HepG2 (cell line): Measurements from ENCODE around the gene SOCS3. TPM values are rescaled to one million over a fixed set of nuclear protein-coding genes. Genes with fewer than 3 reads are reported as not detected.
A peak's percentile ranks its signal among the peaks of the same experiment; 100 is the strongest.

ENCODE experiments used
- E2F1 ChIP-seq: sonication (generic); formaldehyde crosslinking; IDR thresholded peaks from 2 replicates; pipeline ENCODE4 v1.5.0; 2020; ENCODE audit warnings: missing genetic modification reagents
- ETV5 ChIP-seq: IDR thresholded peaks from 2 replicates; pipeline ENCODE4 v1.6.1; 2018; ENCODE audit warnings: missing biosample characterization, missing genetic modification reagents, inconsistent platforms, borderline replicate concordance
- JARID2 ChIP-seq: sonication (generic); formaldehyde crosslinking; IDR thresholded peaks from 2 replicates; pipeline ENCODE4 v1.8.1; 2023; ENCODE audit warnings: missing genetic modification reagents, inconsistent platforms; ENCODE audit not compliant: insufficient replicate concordance
- MAZ ChIP-seq, 2 experiments: sonication (generic) in 1 of 2; formaldehyde crosslinking in 1 of 2; IDR thresholded peaks; 2 replicates each; pipeline versions ENCODE4 v1.5.0 to v1.6.1; 2012 to 2020; ENCODE audit warnings: low read depth in 2 of 2, mild to moderate bottlenecking in 2 of 2, borderline replicate concordance in 1 of 2, improper control_type of control experiment in 1 of 2, low read length in 1 of 2, missing genetic modification reagents in 1 of 2, moderate library complexity in 1 of 2
- MBD4 ChIP-seq: IDR thresholded peaks from 2 replicates; pipeline ENCODE4 v1.6.1; 2012; ENCODE audit warnings: low read length, inconsistent platforms, borderline replicate concordance
- MXD1 ChIP-seq: sonication (generic); formaldehyde crosslinking; IDR thresholded peaks from 2 replicates; pipeline ENCODE4 v1.4.0; 2020; ENCODE audit warnings: mild to moderate bottlenecking, missing genetic modification reagents
- NFKBIZ ChIP-seq: IDR thresholded peaks from 2 replicates; pipeline ENCODE4 v1.6.1; 2018; ENCODE audit warnings: missing genetic modification reagents, missing compliant biosample characterization
- POLR2AphosphoS5 ChIP-seq: IDR thresholded peaks from 2 replicates; pipeline ENCODE4 v1.6.1; 2012; ENCODE audit warnings: low read depth, low read length
- RARG ChIP-seq: sonication (generic); formaldehyde crosslinking; IDR thresholded peaks from 2 replicates; pipeline ENCODE4 v1.4.0; 2020; ENCODE audit warnings: low read depth, mild to moderate bottlenecking, missing genetic modification reagents
- RBAK ChIP-seq: sonication (generic); formaldehyde crosslinking; IDR thresholded peaks from 2 replicates; pipeline ENCODE4 v1.5.1; 2020; ENCODE audit warnings: mild to moderate bottlenecking, missing genetic modification reagents
- SETDB1 ChIP-seq: sonication (generic); formaldehyde crosslinking; IDR thresholded peaks from 2 replicates; pipeline ENCODE4 v1.5.1; 2020; ENCODE audit warnings: missing genetic modification reagents, mild to moderate bottlenecking, borderline replicate concordance
- SNAPC4 ChIP-seq: sonication (generic); formaldehyde crosslinking; IDR thresholded peaks from 2 replicates; pipeline ENCODE4 v1.4.0; 2020; ENCODE audit warnings: mild to moderate bottlenecking, missing genetic modification reagents
- ZBTB26 ChIP-seq: IDR thresholded peaks from 2 replicates; pipeline ENCODE4 v1.6.1; 2016; ENCODE audit warnings: missing compliant biosample characterization, missing genetic modification reagents, borderline replicate concordance
- ZMAT5 ChIP-seq: sonication (generic); formaldehyde crosslinking; IDR thresholded peaks from 2 replicates; pipeline ENCODE4 v1.5.0; 2020; ENCODE audit warnings: mild to moderate bottlenecking, low read depth, missing genetic modification reagents, borderline replicate concordance
- ZMYM3 ChIP-seq: sonication (generic); formaldehyde crosslinking; IDR thresholded peaks from 2 replicates; pipeline ENCODE4 v1.5.1; 2020; ENCODE audit warnings: mild to moderate bottlenecking, missing genetic modification reagents
- ZSCAN29 ChIP-seq: sonication (generic); formaldehyde crosslinking; conservative IDR thresholded peaks from 2 replicates; pipeline ENCODE4 v1.4.0; 2020; ENCODE audit warnings: mild to moderate bottlenecking, missing genetic modification reagents
- polyA plus RNA-seq, 8 experiments: library from polyadenylated mRNA; depleted of rRNA in 3 of 8; stranded (reverse) in 7 of 8; unstranded in 1 of 8; fragments of >200 nt; fragmentation: Illumina TruSeq in 4 of 8; extraction: Trizol in 4 of 8; gene quantifications; 2 replicates each; pipeline versions ENCODE4 v1.2.1 to v1.2.3, GENCODE V29; 2011 to 2016; ENCODE audit warnings: low read depth in 4 of 8, missing spikeins in 1 of 8, mixed read lengths in 1 of 8; ENCODE audit not compliant: insufficient read depth in 1 of 8
- total RNA-seq, 5 experiments: library from RNA; depleted of rRNA; stranded (reverse); fragments of >200 nt; fragmentation: Illumina TruSeq; extraction: Trizol; gene quantifications; 2 replicates each; pipeline ENCODE4 v1.2.3, GENCODE V29; 2016; ENCODE audit warnings: low read depth in 1 of 5
- TF ChIP-seq, protein P1 (sequence below): sonication (generic); formaldehyde crosslinking; IDR thresholded peaks from 2 replicates; pipeline ENCODE4 v1.8.0; 2022; ENCODE audit warnings: mild to moderate bottlenecking, missing genetic modification reagents, borderline replicate concordance

SOCS3 gene
- total and polyA plus RNA-seq, 2 of the 13 experiments (the other 11 are each of a cell fraction or from before 2014, with no cell fraction given): 0.77 to 2.4 TPM

GRCh38 chr17:78378225-78379130 lies 18.6 kb upstream of the SOCS3 start, which contains the start of gene PGS1 (continued):
- TF ChIP-seq, protein P1, sequence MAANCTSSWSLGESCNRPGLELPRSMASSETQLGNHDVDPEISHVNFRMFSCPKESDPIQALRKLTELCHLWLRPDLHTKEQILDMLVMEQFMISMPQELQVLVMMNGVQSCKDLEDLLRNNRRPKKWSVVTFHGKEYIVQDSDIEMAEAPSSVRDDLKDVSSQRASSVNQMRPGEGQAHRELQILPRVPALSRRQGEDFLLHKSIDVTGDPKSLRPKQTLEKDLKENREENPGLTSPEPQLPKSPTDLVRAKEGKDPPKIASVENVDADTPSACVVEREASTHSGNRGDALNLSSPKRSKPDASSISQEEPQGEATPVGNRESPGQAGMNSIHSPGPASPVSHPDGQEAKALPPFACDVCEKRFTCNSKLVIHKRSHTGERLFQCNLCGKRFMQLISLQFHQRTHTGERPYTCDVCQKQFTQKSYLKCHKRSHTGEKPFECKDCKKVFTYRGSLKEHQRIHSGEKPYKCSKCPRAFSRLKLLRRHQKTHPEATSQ (CRISPR knock-in tag): peak; percentile 83; the same call in 1 of the 2 replicates
- TF ChIP-seq ZBTB26 (peak; percentile 64; the same call in 1 of the 2 replicates), SETDB1 (CRISPR knock-in tag) (no peak), JARID2 (CRISPR knock-in tag) (no peak), POLR2AphosphoS5 (peak; percentile 78), E2F1 (CRISPR knock-in tag) (peak; percentile 86), MXD1 (peak; percentile 85), ZSCAN29 (peak; percentile 80; the same call in 1 of the 2 replicates), ZMYM3 (CRISPR knock-in tag) (peak; percentile 35), MBD4 (no peak), RBAK (CRISPR knock-in tag) (no peak), ETV5 (peak; percentile 98), NFKBIZ (CRISPR knock-in tag) (peak; percentile 54; the same call in 1 of the 2 replicates), MAZ (IDR thresholded peaks at IDR 0.05; ENCODE audit: borderline replicate concordance, low read depth, low read length) (peak; percentile 88), MAZ (CRISPR knock-in tag; IDR thresholded peaks at IDR 0.05; ENCODE audit: low read depth) (peak; percentile 93), ZMAT5 (CRISPR knock-in tag) (no peak), SNAPC4 (CRISPR knock-in tag) (0 out of 2 replicates have a peak, but pooled peaks have one; percentile 29), RARG (CRISPR knock-in tag) (0 out of 2 replicates have a peak, but pooled peaks have one; percentile 25)
